Spinal cord (tissue), 10 donors: ENCODE data around the gene STX1B. TPM values are rescaled to one million over a fixed set of nuclear protein-coding genes. Genes with fewer than 3 reads are reported as not detected.

Experiments
- DNase-seq, 6 donors: peaks; one replicate each; pipeline versions ENCODE4 v3.0.0 to v3.0.0-alpha.2; 2013 to 2015; ENCODE audit warnings: low spot score in 6 of 6, low read depth in 4 of 6
- H3K27ac ChIP-seq: one replicate; pipeline ENCODE4 v1.5.1; 2013; ENCODE audit warnings: low read depth, low read length, control low read depth
- H3K27me3 ChIP-seq: one replicate; pipeline ENCODE4 v1.6.1; 2013; ENCODE audit warnings: low read length; ENCODE audit not compliant: control insufficient read depth, insufficient read depth
- H3K36me3 ChIP-seq: one replicate; pipeline ENCODE4 v1.6.1; 2013; ENCODE audit warnings: low read length; ENCODE audit not compliant: control insufficient read depth, insufficient read depth
- H3K4me1 ChIP-seq: one replicate; pipeline ENCODE4 v1.6.1; 2013; ENCODE audit warnings: low read length; ENCODE audit not compliant: control insufficient read depth, insufficient read depth
- H3K4me3 ChIP-seq: one replicate; pipeline ENCODE4 v1.5.1; 2013; ENCODE audit warnings: low read depth, low read length, control low read depth
- H3K9me3 ChIP-seq: one replicate; pipeline ENCODE4 v1.6.1; 2013; ENCODE audit warnings: low read length; ENCODE audit not compliant: control insufficient read depth, insufficient read depth
- WGBS: methylation state at CpG from one replicate; pipeline ENCODE4 v1.1.5; 2013; ENCODE audit warnings: missing lambda C conversion rate; ENCODE audit not compliant: insufficient coverage; 5-methylcytosine and 5-hydroxymethylcytosine counted together
- polyA plus RNA-seq, 2 donors: library from polyadenylated mRNA; unstranded; fragments of 120-200 nt; gene quantifications; one replicate each; pipeline ENCODE4 v1.2.1, GENCODE V29; 2013; ENCODE audit not compliant: insufficient read length in 2 of 2
- total RNA-seq, 2 donors: library from RNA; depleted of rRNA in 1 of 2; stranded (reverse); fragments of 120-200 nt in 1 of 2; fragments of >200 nt in 1 of 2; gene quantifications; one replicate each; pipeline versions ENCODE4 v1.2.3 to v1.2.4, GENCODE V29; 2013 to 2014
- donor health status: healthy.

Gene STX1B
- total and polyA plus RNA-seq, 4 donors: 16.0 to 130 (median 81.3) TPM

DNA sequence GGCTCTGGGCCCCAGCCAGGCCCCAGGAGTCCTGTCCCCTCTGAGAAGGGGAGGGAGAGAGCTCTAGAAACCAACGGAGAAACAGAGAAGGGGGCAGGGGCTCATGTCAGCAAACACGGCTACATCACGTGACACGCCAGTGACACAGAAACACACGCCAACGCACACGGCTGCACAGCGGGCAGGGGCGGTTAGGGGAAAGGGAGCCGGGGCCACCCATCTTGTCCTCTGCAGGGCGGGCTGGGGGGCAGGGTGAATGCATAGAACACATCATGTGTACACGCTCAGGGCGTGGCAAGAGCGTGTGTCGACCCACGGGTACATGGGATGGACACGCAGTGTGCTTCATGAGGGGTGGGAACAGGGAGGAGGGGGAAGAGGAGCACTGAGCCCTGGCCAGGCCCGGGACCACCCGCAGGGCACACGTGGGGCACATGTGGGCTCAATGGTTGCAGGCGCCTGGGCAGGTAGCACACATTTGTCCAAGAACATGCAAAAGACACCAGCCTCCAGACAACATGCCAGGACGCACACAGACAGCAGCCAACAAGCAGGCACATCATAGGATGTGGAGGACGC lies 20.9 kb downstream of the STX1B start:
- no peak overlapping the region for H3K4me3 ChIP-seq
- peaks cover 94% of the 10 kb centered on the region for H3K36me3 ChIP-seq
- WGBS: 90% methylated on average over 20 of the region's 23 CpGs
- H3K27ac ChIP-seq: no peak overlapping the region
- H3K9me3 ChIP-seq: no peaks in the 10 kb centered on the region
- H3K27me3 ChIP-seq: no peaks in the 10 kb centered on the region
- no peak for DNase-seq
- H3K4me1 ChIP-seq: peaks cover 11% of the 10 kb centered on the region

DNA sequence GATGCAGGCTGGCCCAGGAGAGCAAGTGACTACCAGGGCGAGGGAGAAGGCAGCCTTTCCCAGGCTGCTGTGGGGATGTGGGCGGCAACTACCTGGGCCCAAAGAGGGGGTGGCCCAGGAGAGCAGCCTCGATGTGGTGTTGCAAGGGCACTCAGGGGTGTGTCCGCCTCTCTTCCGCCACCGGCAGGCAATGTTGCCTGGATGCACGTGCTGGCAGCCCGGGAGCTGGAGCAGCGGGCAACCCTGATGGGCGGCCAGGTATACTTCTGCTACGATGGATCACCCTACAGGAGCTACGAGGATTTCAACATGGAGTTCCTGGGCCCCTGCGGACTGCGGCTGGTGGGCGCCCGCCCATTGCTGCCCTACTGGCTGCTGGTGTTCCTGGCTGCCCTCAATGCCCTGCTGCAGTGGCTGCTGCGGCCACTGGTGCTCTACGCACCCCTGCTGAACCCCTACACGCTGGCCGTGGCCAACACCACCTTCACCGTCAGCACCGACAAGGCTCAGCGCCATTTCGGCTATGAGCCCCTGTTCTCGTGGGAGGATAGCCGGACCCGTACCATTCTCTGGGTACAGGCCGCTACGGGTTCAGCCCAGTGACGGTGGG lies 22.8 kb downstream of the STX1B start:
- H3K4me3 ChIP-seq: no peak overlapping the region
- H3K9me3 ChIP-seq: no peaks in the 10 kb centered on the region
- DNase-seq: no peak
- 91% methylated on average over 30 of the region's 30 CpGs for WGBS
- H3K4me1 ChIP-seq: peaks cover 17% of the 10 kb centered on the region
- no peaks in the 10 kb centered on the region for H3K27me3 ChIP-seq
- H3K27ac ChIP-seq: no peak overlapping the region
- peaks cover 95% of the 10 kb centered on the region for H3K36me3 ChIP-seq

DNA sequence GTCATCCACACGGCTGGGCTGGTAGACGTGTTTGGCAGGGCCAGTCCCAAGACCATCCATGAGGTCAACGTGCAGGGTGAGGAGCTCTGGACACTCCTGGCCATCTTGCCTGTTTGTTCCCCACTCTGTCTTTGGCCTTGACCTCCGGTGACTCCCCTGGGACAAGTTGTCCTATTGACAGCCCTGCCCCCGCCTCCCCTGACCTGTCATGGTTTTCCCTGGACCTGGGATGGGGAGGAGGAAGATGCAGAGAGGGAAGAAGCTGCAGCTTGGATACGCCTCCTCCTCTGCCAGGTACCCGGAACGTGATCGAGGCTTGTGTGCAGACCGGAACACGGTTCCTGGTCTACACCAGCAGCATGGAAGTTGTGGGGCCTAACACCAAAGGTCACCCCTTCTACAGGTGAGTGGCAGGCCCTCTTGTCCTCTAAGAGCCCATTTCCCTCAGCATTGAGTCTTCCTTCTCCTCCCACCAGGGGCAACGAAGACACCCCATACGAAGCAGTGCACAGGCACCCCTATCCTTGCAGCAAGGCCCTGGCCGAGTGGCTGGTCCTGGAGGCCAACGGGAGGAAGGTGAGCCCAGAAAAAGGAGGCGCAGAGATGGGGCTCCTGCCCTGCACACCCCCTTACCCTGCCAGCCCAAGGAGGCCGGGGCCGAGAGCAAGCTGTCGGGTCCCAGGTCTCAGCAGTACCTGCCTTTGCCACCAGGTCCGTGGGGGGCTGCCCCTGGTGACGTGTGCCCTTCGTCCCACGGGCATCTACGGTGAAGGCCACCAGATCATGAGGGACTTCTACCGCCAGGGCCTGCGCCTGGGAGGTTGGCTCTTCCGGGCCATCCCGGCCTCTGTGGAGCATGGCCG lies 24.1 kb downstream of the STX1B start:
- Histone ChIP-seq H3K36me3 (peaks cover 95% of the 10 kb centered on the region), H3K4me3 (no peak overlapping the region), H3K9me3 (no peaks in the 10 kb centered on the region), H3K4me1 (peaks cover 17% of the 10 kb centered on the region), H3K27ac (no peak overlapping the region), H3K27me3 (no peaks in the 10 kb centered on the region)
- no peak for DNase-seq
- 91% methylated on average over 28 of the region's 29 CpGs for WGBS

- Histone ChIP-seq H3K27me3 (no peaks in the 10 kb centered on the region), H3K27ac (no peak overlapping the region), H3K4me3 (peak overlapping the region; percentile 24), H3K36me3 (peaks cover 95% of the 10 kb centered on the region), H3K4me1 (peaks cover 17% of the 10 kb centered on the region), H3K9me3 (no peaks in the 10 kb centered on the region)
- peak in 1 of 6 donors; percentile 16 for DNase-seq
- 68% methylated on average over 16 of the region's 20 CpGs for WGBS
Measured at GRCh38 chr16:30985401-30986128, 24.9 kb downstream of the STX1B start.

GRCh38 chr16:30984669-30985400 lies 25.6 kb downstream of the STX1B start, which contains the start of gene HSD3B7:
TSS of gene HSD3B7 (plus strand) at chr16:30985207. CDS start at chr16:30985659, 452 bp downstream.
- WGBS: 30% methylated on average over 23 of the region's 24 CpGs
- H3K36me3 ChIP-seq: peaks cover 95% of the 10 kb centered on the region
- H3K9me3 ChIP-seq: no peaks in the 10 kb centered on the region
- H3K27me3 ChIP-seq: no peaks in the 10 kb centered on the region
- H3K27ac ChIP-seq: no peak within 1 kb of the TSS
- peak in 5 of 6 donors; percentile 48 to 86 (median 60) for DNase-seq
- peak within 1 kb of the TSS; percentile 24 for H3K4me3 ChIP-seq
- peaks cover 17% of the 10 kb centered on the region for H3K4me1 ChIP-seq

DNA sequence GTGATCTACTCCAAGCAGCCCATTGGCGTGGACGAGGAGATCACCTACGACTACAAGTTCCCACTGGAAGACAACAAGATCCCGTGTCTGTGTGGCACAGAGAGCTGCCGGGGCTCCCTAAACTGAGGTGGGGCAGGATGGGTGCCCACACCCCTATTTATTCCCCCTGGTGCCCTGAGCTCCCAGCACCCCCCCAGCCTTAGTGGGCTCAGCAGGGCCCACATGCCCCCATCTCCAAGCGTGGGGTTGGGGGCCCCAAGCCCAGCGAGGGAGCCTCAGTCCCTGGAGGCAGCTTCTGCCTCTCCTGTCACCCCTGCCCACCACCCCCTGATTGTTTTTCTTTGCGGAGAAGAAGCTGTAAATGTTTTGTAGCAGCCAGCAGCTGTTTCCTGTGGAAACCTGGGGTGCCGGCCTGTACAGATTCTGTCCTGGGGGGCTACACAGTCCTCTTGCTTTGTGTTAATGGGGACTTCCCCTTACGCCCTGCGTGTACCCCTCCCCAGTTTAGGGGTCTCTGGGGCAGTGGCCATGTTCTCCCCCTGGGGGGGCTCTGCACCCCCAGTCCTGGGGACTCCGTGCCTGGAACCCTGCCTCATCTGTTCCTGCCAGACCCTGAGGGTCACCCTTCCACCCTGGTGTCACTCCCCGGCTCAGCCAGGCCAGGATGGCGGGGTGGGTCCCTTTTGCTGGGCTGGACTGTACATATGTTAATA lies 26.4 kb downstream of the STX1B start:
- peaks cover 17% of the 10 kb centered on the region for H3K4me1 ChIP-seq
- H3K4me3 ChIP-seq: no peak overlapping the region
- no peak overlapping the region for H3K27ac ChIP-seq
- H3K36me3 ChIP-seq: peaks cover 95% of the 10 kb centered on the region
- no peaks in the 10 kb centered on the region for H3K27me3 ChIP-seq
- no peak for DNase-seq
- no peaks in the 10 kb centered on the region for H3K9me3 ChIP-seq
- WGBS: 91% methylated on average over 9 of the region's 14 CpGs

DNA sequence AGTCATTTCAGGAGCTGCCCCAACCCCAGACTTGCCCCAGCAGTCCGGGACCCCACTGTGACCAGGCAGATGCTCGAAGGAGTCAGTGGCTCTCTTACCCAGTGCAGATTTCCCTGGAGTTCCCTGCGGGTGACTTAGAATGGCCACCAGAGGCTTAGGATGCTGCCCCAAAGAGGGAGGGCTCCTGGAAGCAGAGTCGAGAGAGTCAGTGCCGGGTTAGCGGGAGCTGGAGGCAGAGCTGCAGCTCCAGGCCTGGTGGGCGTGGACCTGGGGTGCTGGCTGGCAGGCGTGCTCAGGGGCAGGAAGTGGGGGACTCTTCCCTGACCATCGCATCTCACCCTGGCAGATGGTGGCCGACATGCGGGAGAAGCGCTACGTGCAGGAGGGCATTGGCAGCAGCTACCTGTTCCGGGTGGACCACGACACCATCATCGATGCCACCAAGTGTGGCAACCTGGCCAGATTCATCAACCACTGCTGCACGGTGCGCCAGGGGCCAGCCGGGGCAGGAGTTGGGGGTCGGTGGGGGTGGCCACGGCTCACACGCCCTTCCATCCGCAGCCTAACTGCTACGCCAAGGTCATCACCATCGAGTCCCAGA lies 27.0 kb downstream of the STX1B start:
- WGBS: 89% methylated on average over 25 of the region's 25 CpGs
- Histone ChIP-seq H3K27ac (no peak overlapping the region), H3K36me3 (peaks cover 95% of the 10 kb centered on the region), H3K4me1 (peaks cover 17% of the 10 kb centered on the region), H3K9me3 (no peaks in the 10 kb centered on the region), H3K27me3 (no peaks in the 10 kb centered on the region), H3K4me3 (no peak overlapping the region)
- no peak for DNase-seq

- H3K27ac ChIP-seq: no peak overlapping the region
- H3K4me1 ChIP-seq: peaks cover 17% of the 10 kb centered on the region
- no peak overlapping the region for H3K4me3 ChIP-seq
- 88% methylated on average over 17 of the region's 17 CpGs for WGBS
- H3K9me3 ChIP-seq: no peaks in the 10 kb centered on the region
- DNase-seq: no peak
- H3K36me3 ChIP-seq: peaks cover 96% of the 10 kb centered on the region
- no peaks in the 10 kb centered on the region for H3K27me3 ChIP-seq
Measured at GRCh38 chr16:30982548-30983288, 27.7 kb downstream of the STX1B start.
